HG03139 (cell line): Measurements from ENCODE around the gene CCNQ.
"Not testable (repeated sequence)": the region's sequence is repeated elsewhere in the genome, so short reads cannot be mapped to it uniquely, and the experiment has no call there.

Source experiments
- ATAC-seq: cut with Tn5 transposase; IDR thresholded peaks from one replicate; pipeline ENCODE4 v1.9.1; 2021; ENCODE audit not compliant: unreplicated experiment

The CCNQ gene

DNA sequence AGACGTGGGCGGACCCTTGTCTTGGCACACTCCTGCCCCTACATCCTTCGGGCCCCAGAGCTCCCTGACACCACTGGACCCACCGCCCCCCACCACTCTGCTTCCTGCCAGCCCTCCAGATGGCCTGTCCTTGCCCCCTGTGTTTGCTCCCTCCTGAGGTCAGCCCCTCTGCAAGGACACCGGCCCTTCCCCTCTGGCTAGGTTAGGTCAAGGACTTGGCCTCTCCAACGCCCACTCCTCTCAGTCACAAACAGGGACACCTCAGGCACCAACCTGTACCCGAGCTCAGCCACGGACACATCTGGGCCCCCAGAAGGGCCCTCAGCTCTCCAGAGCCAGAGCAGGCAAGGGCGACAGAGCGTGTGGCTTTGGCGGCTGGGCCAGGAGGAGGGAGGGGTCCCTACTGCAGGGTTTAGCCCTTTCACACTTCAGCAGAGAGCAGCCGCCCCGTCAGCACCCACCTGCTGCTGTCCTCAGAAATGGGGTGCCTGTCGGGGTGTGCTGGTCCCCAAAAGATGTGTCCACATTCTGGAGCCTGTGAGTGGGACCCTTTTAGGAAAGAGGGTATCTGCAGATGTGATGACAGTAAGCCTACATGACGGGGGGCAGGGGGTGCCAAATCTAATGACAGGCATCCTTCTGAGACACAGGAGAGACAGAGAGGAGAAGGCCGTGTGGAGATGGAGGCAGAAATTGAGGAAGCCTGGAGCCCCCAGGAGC, 24.5 kb upstream of the CCNQ start:
- no peak for ATAC-seq

DNA sequence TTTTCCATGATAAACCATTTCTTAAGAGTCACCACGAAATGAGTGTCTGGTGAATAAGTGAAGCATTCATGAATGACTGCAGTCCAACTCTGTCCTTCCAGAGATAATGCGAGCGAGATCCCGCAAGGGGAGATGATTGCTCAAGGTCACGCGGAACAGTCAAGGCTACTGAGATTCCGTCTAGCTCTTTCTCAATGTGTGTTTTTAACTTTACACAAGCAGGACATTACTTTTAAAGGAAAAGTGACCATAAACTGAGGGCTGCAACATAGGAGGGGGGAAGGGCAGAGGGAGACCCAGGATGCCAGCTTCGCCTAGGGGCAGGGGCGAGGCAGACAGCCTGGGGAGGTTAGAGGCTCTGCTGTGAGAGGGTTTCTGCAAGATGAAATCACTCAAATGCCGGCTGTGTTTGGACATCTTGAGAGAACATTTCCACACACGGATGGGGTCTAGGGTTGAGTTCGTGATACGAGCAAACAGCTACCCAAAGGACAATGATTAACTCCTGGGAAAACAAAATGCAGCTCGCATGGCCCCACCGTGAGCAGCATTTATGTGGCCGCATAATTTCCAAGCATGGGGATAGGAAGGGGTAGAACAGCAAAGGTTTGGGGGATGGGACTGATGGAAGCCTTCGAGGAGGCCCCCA, 23.8 kb upstream of the CCNQ start:
- no peak for ATAC-seq

DNA sequence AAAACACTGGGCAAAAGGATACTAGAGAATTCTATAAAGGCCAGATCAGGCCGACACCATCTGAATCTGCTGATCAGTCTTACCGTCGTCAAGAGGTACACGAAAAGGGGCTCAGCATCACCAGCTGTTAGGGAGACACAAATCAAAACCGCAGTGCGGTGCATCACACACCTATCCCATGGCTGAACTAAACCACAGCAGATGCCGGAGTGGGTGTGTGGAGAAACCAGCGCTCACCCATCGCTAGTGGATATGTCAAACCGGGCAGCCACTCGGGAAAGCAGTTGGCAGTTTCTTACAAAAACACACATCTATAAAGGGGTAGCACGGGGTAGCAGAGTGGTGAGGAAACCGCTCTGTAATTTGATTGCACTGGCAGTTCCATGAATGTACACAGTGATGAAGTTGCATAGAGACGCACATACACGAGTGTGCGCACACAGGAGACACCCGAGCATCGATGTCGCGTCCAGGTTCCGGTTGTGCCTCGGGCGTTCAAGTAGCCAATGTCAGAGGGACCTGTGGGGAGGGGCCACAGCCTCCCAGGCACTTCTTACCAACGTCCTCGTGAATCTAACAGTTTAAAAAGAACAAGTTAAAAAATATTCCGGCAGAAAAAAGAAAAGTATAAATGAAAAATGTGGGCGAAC, 23.1 kb upstream of the CCNQ start:
- ATAC-seq, result no peak

DNA sequence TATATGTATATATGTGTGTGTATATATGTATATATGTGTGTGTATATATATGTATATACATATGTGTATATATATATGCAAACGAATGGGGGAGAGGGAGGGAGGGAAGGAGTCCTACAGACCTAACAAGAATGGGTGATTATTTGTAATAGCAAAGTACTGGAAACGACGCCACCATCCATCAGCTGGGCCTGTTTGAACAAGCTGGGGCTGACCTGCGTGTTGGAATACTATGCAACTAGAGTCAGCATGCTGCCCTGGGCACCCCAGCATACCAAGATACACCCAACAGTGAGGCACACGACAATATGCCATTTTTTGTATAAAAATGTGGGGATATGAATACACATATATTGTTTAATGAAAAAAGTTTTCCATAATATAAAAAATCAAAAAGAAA, 21.6 kb upstream of the CCNQ start:
- ATAC-seq, result no peak

DNA sequence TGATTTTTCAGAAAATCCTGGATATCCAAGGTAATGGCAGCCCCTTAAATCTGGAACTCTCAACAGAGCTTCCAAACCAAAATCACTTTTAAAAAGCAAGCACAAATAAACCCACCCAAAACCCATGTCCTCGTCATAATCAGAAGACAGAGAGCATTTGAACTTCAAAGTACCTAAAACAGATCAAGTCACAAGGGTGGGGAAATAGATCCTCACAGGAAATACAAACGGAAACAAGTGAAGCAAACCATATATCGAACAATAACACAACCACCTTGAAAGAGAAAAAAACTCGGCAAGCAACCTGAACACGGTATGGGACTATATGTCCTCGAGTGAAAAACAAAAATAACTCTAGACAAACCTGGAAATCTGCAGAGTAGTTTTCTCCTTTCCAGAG, 15.9 kb upstream of the CCNQ start:
- no peak for ATAC-seq

DNA sequence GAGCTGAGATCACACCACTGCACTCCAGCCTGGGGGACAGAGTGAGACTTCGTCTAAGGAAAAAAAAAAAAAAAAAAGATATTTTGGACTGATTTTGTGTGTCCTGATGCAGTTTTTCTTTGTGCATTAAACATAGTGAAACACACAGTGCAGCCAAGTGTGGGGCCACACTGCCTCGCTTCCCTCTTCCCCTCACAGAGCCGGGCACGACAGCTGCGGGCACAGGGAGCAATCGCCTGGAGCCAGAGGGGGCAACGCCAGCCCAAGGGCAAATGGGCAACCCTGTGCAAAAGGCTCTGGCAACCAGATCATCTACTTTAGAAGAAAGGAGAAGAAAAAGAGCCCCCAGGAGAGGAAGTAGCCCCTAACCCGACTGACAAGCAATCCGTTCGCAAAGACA, 13.5 kb upstream of the CCNQ start:
- no peak for ATAC-seq

DNA sequence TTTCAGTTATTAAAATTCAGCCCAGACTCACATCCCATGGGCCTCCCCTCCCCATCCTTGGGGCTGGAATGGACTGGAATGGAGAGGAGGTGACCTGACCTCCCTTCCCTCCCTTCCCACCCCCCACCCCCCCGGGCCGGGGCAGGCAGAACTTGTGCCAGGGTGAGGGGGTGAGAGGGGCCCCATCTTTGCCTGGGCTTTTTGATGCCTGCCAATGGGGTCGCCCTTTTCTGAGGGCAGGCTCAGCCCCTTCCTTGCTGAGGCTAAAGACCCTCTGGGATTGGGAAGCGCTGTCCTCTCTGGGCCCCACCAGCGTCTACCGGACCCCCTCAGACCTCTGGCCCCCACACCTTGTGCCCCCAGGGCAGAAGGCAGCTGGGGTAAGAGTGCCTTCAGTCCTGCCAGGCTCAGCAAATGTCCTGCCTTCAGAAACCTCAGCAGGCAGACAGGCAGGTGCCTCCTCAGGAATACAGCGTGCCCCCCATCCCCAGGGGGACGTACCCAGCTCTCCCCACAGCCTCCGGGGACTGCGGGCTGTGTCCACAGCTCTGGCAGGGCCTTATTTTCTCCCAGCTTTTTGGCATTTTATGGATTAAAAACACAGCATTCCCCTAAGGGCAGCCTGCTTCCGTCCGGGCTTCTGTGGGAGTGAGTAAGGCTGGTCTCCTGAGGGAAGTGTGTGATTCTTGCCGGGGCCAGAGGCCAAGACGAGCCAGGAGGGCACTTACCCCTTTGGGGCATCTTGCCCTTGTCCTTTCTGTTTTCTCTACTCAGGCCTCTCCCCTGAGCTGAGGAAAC, 12.6 kb upstream of the CCNQ start:
- no peak for ATAC-seq

DNA sequence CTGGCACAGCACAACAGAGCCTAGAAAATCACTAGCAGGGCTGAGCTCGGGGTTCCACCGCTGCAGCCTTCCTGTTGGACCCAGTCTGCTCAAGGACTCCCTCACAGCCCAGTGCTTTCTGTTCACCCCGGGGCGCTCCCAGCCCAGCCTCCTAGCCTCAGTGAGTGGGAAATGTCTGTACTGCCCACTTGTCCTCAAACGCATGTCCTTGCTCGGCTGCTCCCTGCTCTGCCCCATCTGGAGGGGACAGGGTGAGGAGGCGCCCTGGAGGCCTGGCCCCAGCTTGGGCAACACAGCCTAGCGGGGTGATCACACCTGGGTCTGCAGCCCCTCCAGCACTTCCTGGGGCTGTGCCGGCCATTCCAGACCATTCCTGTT, 11.9 kb upstream of the CCNQ start:
- no peak for ATAC-seq

DNA sequence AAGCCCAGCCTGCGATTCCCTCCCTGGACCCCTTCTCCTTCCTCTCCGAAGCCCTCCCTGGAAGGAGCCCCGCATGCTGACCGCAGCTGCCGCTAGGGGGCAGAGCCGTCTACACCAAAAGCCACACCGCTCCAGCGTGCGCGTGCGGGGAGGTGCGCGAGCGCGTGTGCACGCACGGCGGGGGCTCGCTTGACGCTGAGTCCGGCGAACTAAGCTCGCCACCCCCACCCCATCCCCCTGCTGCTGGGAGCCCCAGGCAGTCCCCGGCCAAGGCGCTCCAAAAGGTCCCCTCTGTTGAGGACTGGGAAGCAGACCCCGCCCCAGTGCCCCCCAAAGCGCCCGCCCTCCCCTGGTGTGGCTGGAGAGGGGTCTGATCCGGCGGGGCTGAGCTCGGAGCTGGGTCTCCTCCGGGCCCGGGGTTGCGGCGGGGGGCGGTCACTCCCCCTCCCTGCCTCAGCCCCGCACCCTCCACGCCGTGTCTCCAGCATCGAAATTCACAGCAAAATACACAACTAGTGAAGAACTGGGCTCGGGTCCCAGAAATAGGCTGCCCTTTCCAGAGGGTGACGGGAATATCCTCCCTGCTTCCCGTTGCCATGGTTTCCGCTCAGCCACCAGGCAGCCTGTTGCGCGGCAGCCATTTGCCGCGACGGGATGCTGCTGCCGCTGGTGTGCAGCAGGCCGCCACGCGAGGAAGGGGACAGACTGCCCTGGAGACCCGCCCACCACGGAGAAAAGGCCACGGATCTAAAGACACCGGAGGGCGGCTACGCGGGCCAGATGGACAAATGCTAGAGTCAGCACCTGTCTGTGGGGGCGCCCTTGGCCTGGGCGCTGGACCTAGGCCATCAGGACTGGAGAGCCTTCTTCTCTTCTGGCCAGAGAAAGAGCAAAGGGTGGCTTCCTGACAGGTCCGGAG, 11.2 kb upstream of the CCNQ start:
- no peak for ATAC-seq

DNA sequence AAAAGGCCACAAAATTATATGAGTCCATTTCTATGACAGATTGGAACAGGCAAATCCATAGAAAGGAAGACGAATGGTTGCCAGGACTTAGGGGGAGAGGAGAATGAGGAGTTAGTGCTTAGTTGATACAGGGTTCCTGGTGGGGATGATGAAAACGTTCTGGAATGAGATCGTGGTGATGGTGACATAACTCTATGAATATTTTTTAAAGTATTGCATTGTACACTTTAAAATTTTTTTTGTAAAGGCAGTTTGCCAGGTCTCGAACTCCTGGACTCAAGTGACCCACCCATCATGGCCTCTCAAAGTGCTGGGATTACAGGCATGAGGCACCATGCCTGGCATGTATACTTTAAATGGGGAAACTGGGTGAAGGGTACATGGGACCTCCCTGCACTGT, 9.9 kb upstream of the CCNQ start:
- ATAC-seq, result no peak

DNA sequence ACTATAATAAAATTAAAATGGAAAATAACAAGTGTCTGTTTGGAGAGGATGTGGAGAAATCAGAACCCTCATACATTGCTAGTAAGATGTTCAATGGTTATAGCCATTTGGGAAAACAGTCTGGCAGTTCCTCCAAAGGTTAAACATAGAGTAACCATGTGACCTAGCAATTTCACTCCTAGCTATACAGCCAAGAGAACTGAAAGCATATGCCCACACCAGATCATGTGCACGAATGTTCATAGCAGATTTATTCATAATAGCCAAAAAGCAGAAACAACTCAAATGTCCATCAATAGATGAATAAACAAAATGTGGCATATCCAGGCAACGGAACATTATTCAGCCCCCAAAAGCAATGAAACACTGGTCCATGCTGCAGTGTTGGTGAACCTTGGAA, 9.4 kb upstream of the CCNQ start:
- no peak for ATAC-seq

DNA sequence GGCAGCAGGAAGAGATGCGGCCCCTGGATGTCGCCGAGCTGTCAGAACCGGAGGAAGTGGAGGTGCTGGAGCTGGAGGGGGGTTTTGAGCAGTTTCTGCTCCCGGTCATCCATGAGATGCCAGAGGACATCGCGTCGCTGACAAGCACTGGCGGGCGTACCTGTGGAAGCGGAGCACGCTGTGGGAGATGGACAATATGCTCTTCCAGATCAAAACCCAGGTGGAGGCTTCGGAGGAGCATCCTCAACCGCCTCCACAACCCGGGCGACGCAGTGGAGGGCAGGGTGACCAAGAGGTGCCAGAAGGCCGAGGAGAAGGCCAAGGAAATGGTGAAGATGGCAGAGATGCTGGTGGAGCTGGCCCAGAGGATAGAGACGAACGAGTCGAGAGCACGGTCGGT, 7.6 kb upstream of the CCNQ start:
- no peak for ATAC-seq

DNA sequence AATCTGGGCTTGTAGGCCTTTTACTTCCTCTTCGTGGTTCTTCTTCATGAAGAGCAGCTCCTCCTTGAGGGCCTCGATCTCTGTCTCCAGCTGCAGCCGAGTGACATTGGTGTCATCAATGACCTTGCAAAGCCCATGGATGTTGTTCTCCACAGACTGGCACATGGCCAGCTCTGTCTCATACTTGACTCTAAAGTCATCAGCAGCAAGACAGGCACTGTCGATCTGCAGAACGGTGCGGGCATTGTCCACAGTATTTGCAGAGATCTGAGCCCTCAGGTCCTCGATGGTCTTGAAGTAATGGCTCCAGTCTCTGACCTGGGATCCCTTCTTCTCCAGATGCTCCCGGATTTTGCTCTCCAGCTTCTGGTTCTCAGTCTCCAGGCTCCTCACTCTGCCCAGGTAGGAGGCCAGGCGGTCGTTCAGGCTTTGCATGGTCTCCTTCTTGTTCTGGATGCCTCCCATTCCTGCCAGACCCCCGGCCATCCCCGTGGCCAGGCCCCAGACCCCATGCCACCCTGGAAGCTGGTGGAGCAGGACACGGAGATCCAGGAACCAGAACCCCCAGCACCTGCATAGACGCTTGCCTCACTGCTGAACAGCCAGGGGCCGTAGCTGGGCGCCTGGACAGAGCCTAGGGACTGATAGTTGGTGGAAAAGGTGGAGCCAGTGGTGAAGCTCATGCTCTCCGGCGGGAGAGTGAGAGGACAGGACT, 5.9 kb upstream of the CCNQ start:
- ATAC-seq, result not testable (repeated sequence)

DNA sequence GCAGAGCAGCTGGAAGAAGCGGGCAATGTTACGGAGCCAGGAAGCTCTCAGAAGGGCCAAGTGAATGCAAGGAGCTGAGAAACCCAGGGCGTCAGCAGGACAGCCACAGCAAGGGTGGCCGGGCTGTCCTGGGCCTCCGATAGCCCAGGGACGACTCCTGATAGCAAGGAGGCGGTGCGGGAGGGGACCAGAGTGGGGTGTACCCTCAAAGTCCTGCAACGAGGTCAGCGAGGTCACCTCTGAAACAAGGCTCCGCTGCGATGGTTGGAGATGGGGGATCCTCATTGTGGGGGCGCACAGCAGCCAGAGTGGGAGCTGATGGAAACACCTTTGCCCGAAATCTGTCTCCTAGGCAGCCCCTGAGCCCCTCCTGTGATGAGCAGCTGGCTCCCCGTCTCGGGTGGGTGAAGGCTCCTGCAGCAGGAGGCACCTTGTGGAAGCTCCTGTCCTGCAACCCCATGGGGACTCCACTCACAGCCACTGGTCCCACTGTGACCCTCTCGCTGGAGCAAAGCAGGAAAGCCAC, 4.3 kb upstream of the CCNQ start:
- no peak for ATAC-seq

DNA sequence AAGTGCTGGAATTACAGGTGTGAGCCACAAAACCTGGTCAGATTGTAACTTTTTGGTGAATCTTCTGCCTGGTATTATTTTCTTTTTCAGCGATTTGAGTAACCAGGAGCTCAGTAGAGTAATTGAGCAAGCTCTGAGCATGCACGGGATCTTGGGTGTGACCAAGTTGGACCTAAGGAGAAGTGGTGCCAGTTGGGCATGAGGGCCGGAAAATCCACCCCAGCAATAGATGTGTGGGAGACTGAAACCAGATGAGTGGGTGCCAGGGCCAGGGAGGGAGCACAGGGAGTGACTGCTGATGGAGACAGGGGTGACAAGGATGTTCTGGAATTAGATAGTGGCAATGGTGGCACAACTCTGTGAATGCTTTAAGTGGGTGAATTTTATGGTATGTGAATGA, 3.7 kb upstream of the CCNQ start:
- no peak for ATAC-seq

DNA sequence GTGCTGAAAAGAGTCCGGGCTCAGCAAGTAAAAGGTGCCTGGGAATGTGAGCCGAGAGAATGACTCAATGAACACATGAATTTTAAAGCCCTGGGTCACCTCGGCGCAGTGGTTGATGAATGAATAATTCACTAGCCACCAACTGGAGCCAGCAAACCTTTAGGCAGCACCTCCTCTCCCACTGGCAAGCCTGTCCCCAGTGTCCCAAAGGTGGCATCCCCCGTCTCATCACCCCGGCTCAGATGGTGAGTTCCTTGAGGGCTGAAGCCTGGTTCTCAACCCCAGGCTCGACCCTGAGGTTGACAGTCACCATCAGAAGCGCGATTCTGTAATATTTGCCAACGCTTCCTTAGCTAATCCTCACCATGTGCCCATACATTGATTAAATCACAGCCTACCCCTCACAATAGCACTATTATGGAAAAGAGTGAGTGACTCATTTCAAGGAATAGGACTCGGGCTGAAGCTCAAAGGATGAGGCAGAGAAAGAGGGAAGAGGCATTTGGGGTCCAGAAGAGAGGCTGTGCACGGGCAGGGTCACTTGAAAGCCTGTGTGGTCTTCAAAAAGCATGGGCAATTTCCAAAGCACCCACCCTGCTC, 2.7 kb upstream of the CCNQ start:
- no peak for ATAC-seq

DNA sequence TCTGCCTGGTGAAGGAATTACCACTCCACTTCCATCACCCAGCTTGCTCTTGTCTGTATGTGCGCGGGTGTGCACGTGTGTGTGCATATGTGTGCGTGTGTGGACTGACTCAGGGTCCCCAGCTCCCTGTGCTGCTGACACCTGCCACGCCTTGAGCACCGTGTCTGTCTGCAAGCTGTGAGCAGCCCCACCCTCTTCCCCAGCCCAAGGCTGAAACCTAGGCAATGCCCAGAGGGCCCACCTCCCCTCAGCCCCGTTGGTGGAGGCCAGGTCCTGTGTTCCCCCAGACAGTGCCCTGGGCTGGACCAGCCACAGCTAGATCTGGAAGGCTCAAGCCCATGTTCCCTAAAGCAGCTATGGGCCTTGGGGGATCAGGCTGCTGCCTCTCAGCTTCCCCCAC, 2.0 kb upstream of the CCNQ start:
- no peak for ATAC-seq

DNA sequence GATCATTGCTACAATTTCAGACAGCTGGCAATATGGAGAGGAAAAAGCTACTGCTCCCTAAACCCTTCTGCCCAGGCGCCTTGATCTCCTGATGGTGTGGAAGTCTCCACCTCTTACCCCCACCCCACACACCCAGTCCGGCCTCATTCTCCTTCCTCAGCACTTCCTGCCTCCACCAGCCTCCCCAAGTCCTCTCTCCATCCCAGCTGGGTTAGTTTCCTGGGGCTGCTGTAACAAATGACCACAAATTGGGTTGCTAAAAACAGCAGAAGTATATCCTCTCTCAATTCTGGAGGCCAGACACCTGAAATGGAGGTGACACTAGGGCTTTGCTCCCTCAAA, 1.1 kb upstream of the CCNQ start:
- no peak for ATAC-seq

DNA sequence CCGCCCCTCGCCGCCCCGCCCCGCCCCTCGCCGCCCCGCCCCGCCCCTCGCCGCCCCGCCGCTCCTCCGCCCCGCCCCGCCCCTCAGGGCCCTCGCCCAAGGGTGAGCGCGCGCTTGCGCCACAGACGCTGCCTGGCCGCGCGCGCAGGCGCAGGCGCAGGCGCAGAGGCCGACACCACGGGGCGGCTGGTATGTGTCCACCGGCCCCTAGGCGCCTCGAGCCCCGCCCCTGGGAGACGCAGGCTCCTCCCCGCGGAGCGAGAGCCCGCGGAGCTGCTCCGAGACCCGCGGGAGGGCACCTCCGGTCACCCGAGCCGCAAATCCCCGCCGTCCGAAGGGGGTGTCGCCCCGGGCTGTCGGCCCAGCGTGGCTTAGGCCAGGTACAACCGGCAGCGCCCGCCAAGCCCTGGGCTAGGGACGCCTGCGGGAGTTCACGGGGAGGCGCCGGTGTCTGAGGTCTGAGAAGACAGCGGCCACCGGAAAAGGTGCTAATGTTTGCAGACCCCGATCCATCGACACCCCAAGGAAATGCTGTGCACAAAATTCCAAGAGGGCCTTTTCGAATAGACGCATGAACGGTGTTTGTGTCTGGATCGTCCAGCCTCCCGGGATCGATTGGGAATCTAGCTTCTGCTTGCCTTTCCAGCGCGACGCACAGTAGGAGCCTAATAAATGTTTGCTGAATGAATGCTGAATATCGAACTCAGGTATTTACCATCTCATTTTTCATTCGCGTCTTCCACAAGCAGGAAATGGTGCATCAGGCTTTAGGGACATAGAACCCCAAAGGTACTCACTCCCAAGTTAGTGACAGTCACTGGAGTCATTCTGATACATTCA, 473 bp upstream of the CCNQ start:
- peak; percentile 74 for ATAC-seq
